H1 (cell line): ENCODE data around the gene CACNB2. TPM values are rescaled to one million over a fixed set of nuclear protein-coding genes. Genes with fewer than 3 reads are reported as not detected.

Experiments
- BCL11A ChIP-seq, 2 experiments: IDR thresholded peaks; one replicate each; pipeline ENCODE4 v1.6.1; 2011; ENCODE audit warnings: low read depth in 2 of 2, low read length in 2 of 2, mild to moderate bottlenecking in 2 of 2
- EP300 ChIP-seq, 2 experiments: IDR thresholded peaks; 1 replicate in 1 of 2; 2 replicates in 1 of 2; pipeline ENCODE4 v1.6.1; 2011 to 2012; ENCODE audit warnings: low read depth in 2 of 2, low read length in 2 of 2, mild to moderate bottlenecking in 2 of 2, borderline replicate concordance in 1 of 2, inconsistent platforms in 1 of 2, moderate library complexity in 1 of 2
- SP2 ChIP-seq: IDR thresholded peaks from 2 replicates; pipeline ENCODE4 v1.6.1; 2012; ENCODE audit warnings: mild to moderate bottlenecking, low read length, inconsistent platforms
- polyA plus RNA-seq, 7 experiments: library from polyadenylated mRNA; depleted of rRNA in 3 of 7; stranded (reverse) in 5 of 7; unstranded in 2 of 7; fragments of >200 nt in 5 of 7; fragments of 200-250 nt in 2 of 7; gene quantifications; 1 replicate in 5 of 7; 2 replicates in 1 of 7; 4 replicates in 1 of 7; pipeline versions ENCODE4 v1.2.1 to v1.2.3, GENCODE V29; 2011 to 2013; ENCODE audit warnings: missing spikeins in 2 of 7, mixed read lengths in 2 of 7
- total RNA-seq: library from RNA; stranded (reverse); fragmentation: NEBNext Ultra II Directional; extraction: Animal tissue kit (Norgen Biotek cat#: 25700); gene quantifications from 2 replicates; pipeline ENCODE4 v1.2.1, GENCODE V29; 2021

Gene CACNB2
- total and polyA plus RNA-seq, 2 of the 8 experiments (the other 6 are each of a cell fraction or from before 2014, with no cell fraction given), result 2.4 to 3.2 TPM

GRCh38 chr10:18122753-18123152 lies 17.5 kb upstream of the CACNB2 start (continued):
- TF ChIP-seq BCL11A (IDR thresholded peaks at IDR 0.05; ENCODE audit: low read depth in 2 of 2, low read length in 2 of 2) (no peak), EP300 (IDR thresholded peaks at IDR 0.05; ENCODE audit: borderline replicate concordance in 1 of 2, low read depth in 2 of 2, low read length in 2 of 2) (no peak), SP2 (no peak)
